HK-2 (cell line): ENCODE data around the gene EDC4.

Source experiments
- DNase-seq: peaks from one replicate; pipeline ENCODE4 v3.0.0-alpha.2; 2018; ENCODE audit not compliant: unreplicated experiment

EDC4 gene

GRCh38 chr16:67879936-67880335 lies 7.1 kb downstream of the EDC4 start:
- no peak for DNase-seq

- no peak for DNase-seq
Observed at GRCh38 chr16:67880584-67880983, 7.7 kb downstream of the EDC4 start.

DNA sequence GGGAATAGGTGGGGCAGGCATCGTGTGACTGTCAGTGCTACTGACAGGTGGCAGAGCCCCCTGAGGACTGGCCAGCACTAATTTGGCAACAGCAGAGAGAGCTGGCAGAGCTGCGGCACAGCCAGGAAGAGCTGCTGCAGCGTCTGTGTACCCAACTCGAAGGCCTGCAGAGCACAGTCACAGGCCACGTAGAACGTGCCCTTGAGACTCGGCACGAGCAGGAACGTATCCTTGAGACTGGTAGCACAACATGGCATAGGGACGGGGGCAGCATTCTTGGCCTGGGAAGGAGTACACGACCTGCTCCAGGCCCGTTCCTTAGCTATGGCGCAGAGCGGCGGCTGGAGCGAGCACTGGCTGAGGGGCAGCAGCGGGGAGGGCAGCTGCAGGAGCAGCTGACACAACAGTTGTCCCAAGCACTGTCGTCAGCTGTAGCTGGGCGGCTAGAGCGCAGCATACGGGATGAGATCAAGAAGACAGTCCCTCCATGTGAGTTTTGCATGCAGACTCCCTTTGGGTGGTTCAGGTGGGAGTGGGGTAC lies 8.8 kb downstream of the EDC4 start:
- no peak for DNase-seq

- DNase-seq: no peak
Observed at GRCh38 chr16:67882374-67883145, 9.7 kb downstream of the EDC4 start.

- no peak for DNase-seq
Observed at GRCh38 chr16:67883146-67883871, 10.5 kb downstream of the EDC4 start.

GRCh38 chr16:67883872-67884261 lies 11.0 kb downstream of the EDC4 start:
- peak; percentile 64 for DNase-seq

DNA sequence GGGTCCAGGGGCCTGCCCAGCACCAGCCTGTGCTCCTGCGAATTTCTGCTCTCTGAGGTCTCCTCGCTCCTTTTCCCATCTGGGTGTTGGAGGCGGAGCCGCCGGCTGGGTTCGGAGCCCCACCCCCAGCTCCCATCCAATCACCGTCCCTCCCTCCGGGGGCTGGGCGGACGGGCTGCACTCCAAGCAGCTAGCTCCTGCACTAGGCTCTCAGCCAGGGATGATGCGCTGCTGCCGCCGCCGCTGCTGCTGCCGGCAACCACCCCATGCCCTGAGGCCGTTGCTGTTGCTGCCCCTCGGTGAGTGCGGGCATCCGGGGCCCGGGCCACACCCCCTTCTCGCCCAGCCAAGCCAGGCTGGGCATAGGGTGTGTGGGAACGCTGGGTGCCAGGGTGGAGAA lies 11.8 kb downstream of the EDC4 start, which contains the start of gene NRN1L:
NRN1L (plus strand) TSS at position 202 of the 400 bp plus-strand sequence; CDS start at position 221, 19 bp downstream.
- DNase-seq: no peak

GRCh38 chr16:67885545-67885944 lies 12.7 kb downstream of the EDC4 start:
- no peak for DNase-seq

DNA sequence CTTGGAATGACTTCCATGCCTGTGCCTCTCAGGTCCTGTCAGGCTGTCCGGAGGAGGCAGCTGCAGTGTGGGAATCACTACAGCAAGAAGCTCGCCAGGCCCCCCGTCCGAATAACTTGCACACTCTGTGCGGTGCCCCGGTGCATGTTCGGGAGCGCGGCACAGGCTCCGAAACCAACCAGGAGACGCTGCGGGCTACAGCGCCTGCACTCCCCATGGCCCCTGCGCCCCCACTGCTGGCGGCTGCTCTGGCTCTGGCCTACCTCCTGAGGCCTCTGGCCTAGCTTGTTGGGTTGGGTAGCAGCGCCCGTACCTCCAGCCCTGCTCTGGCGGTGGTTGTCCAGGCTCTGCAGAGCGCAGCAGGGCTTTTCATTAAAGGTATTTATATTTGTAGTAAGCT lies 13.1 kb downstream of the EDC4 start:
- no peak for DNase-seq

DNA sequence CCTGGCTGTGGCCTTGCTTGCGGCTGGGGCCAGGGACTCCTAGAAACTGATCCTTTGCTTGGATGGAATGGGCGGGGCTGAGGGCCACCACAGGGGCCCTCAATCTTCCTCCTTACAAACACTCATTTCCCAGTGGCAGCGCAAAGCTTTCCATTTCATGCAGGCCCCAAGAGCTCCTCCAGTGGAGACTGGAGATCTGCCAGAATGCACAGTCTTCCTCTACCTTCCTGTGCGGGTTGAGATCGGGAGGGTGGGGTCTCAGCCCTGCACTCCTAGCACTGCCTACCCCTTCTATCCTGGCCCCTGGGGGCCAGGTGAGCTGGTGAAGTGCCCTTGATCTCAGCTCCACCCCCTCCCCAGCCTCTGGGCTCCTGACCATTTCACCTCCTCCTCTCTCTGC lies 13.5 kb downstream of the EDC4 start:
- no peak for DNase-seq

DNA sequence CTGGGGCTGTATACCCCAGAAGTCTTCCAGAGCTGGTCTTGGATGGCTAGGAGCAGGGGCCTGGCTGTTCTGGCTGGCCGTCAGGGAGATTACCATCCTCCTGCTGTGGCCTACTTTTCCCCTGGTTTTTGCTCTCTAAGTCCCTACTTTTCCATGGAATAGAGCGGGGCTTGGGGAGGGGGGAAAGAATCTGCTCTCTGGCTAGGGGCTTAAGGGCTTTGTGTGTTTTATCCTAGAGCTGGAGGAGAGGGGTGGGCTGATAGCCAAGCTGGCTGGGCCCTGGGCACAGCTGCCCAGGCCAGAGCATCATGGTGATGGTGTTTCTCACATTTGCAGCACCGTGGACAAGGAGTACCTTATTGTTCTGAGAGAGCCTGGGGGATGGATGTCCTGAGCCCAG lies 15.5 kb downstream of the EDC4 start:
- no peak for DNase-seq

- no peak for DNase-seq
Observed at GRCh38 chr16:67892375-67892774, 19.5 kb downstream of the EDC4 start.

DNA sequence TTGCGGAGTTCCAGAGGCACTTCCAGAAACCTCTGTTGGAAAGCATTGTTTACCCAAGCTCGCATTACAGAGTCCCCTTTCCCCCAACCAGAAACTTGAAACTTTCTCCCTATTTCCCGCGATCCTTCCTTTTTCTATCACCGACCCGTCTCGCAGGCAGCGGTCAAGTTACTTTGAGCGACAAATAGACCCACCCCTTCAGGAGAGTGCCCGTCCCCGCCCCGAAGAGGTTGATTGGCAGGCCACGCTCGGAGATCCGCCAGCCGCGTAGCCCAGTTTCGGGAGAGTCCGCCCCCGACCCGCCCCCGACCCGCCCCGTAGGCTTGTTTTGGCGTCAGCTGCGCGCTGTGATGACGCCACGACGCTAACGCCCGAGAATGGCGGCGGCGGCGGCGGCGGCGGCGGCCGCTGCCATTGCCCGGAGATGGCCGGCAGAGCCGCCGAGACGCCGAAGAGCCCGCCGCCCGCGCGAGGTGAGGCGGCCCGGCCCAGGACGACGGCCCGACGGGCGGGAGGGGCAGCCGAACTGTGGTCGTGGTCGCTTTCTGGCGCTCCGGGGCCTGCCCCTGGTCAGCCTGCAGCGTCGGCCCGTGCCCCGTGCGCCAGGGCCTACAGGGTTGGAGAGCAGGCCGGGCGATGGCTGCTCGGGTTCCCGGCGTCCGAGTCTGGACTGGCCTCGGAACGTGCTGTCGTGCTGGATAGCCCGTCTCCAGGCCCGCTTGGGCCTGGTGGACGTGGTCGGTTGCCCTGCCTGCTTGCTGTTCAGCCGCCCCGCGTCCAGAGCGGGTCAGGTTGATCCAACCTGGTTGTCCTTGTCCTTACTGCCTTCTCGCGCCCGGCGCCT lies 20.3 kb downstream of the EDC4 start, which contains the start of gene PSKH1:
PSKH1 (plus strand) TSS at position 356 of the 844 bp plus-strand sequence. CDS start 15,496 bp downstream, outside the sequence.
- peak; percentile 97 for DNase-seq

GRCh38 chr16:67893743-67894399 lies 21.0 kb downstream of the EDC4 start:
- DNase-seq: no peak

DNA sequence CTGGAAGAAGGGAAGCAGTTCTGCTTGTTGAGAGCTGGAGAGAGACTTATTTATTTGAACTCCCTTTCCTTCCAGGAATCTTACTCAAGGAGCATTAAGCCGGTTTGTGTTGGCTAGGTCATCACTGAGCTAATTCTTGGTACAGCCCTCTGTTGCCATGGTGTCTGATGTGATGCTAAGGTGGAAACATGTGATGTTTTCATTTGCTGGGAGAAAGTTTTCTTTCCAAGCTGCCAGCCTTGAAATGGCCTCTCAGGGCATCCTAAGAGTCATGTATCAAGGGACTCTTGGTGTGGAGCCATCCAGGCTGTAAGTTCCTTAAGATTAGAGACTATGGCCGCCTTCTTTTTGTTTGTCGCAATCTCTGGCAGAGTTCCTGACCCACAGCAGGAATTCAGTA lies 24.4 kb downstream of the EDC4 start:
- no peak for DNase-seq

GRCh38 chr16:67901734-67902133 lies 28.9 kb downstream of the EDC4 start:
- DNase-seq: no peak

GRCh38 chr16:67902831-67903230 lies 30.0 kb downstream of the EDC4 start:
- DNase-seq: no peak

GRCh38 chr16:67907397-67908180 lies 34.7 kb downstream of the EDC4 start:
- DNase-seq: no peak

DNA sequence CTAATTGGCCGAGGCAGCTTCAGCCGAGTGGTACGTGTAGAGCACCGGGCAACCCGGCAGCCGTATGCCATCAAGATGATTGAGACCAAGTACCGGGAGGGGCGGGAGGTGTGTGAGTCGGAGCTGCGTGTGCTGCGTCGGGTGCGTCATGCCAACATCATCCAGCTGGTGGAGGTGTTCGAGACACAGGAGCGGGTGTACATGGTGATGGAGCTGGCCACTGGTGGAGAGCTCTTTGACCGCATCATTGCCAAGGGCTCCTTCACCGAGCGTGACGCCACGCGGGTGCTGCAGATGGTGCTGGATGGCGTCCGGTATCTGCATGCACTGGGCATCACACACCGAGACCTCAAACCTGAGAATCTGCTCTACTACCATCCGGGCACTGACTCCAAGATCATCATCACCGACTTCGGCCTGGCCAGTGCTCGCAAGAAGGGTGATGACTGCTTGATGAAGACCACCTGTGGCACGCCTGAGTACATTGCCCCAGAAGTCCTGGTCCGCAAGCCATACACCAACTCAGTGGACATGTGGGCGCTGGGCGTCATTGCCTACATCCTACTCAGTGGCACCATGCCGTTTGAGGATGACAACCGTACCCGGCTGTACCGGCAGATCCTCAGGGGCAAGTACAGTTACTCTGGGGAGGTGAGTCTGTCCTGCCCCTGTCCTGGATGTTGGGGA lies 36.3 kb downstream of the EDC4 start:
- no peak for DNase-seq

DNA sequence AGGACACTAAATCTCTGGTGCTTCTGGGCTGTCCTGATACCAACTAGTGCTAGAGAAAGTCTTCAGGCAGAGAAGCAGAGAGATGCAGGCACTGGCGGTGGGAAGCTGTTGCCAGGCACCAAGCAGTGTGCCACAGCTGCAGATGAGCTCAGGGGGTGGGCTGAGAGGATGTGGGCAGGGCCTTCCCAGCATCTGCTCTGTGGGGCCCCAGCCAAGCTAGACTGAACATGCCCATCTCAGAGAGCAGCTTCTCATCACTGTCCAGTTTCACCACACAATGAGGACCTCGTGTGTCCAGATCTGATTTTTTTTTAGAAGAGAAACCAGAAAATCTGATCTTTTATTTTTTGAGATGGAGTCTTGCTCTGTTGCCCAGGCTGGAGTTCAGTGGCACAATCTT lies 37.3 kb downstream of the EDC4 start:
- no peak for DNase-seq
